HG03039 (cell line): Measurements from ENCODE around the gene UCKL1.
"Not testable (repeated sequence)": the region's sequence is repeated elsewhere in the genome, so short reads cannot be mapped to it uniquely, and the experiment has no call there.

Source experiments
- ATAC-seq: cut with Tn5 transposase; IDR thresholded peaks from one replicate; pipeline ENCODE4 v1.9.1; 2021; ENCODE audit warnings: mild to moderate bottlenecking, moderate library complexity; ENCODE audit not compliant: unreplicated experiment

The UCKL1 gene

GRCh38 chr20:63929071-63929470 lies 27.1 kb downstream of the UCKL1 start:
- no peak for ATAC-seq

- no peak for ATAC-seq
Measured at GRCh38 chr20:63926298-63926697, 29.9 kb downstream of the UCKL1 start.

- ATAC-seq = no peak
Measured at GRCh38 chr20:63924241-63924640, 32.0 kb downstream of the UCKL1 start.

- no peak for ATAC-seq
Measured at GRCh38 chr20:63923651-63924050, 32.6 kb downstream of the UCKL1 start.

GRCh38 chr20:63920226-63920625 lies 36.0 kb downstream of the UCKL1 start:
- ATAC-seq = no peak

- no peak for ATAC-seq
Measured at GRCh38 chr20:63919130-63919529, 37.1 kb downstream of the UCKL1 start.

- ATAC-seq = no peak
Measured at GRCh38 chr20:63917811-63918210, 38.4 kb downstream of the UCKL1 start.

GRCh38 chr20:63916371-63916939 lies 39.8 kb downstream of the UCKL1 start:
- not testable (repeated sequence) for ATAC-seq

GRCh38 chr20:63915471-63915870 lies 40.7 kb downstream of the UCKL1 start:
- no peak for ATAC-seq

- no peak for ATAC-seq
Measured at GRCh38 chr20:63913768-63914167, 42.4 kb downstream of the UCKL1 start.

GRCh38 chr20:63911176-63911575 lies 45.0 kb downstream of the UCKL1 start:
- no peak for ATAC-seq

- no peak for ATAC-seq
Measured at GRCh38 chr20:63908008-63908682, 48.1 kb downstream of the UCKL1 start.

- ATAC-seq = no peak
Measured at GRCh38 chr20:63903796-63904561, 52.2 kb downstream of the UCKL1 start.

- no peak for ATAC-seq
Measured at GRCh38 chr20:63900413-63900812, 55.8 kb downstream of the UCKL1 start.

GRCh38 chr20:63898882-63899558 lies 57.2 kb downstream of the UCKL1 start:
- ATAC-seq = no peak

- no peak for ATAC-seq
Measured at GRCh38 chr20:63897978-63898561, 58.1 kb downstream of the UCKL1 start.

GRCh38 chr20:63896264-63897105 lies 59.7 kb downstream of the UCKL1 start:
- ATAC-seq = no peak

- ATAC-seq = no peak
Measured at GRCh38 chr20:63895952-63896263, 60.3 kb downstream of the UCKL1 start.

- peak; percentile 14 for ATAC-seq
Measured at GRCh38 chr20:63895202-63895951, 60.8 kb downstream of the UCKL1 start.
